SK-N-SH (cell line): ENCODE measurements around the gene CHRM5. TPM values are rescaled to one million over a fixed set of nuclear protein-coding genes. Genes with fewer than 3 reads are reported as not detected.

Experiments used
- CTCF ChIA-PET: fragments of 300-600, 350-600 bp; formaldehyde crosslinking; extraction: SDS; loops from one replicate; lab custom pipeline; 2021; lab: Yijun Ruan, JAX
- POLR2A ChIA-PET: fragments of 350-600 bp; sonication (Branson Sonifier 250); formaldehyde crosslinking; extraction: SDS; loops from one replicate; lab custom pipeline; 2020; ENCODE audit warnings: antibody characterized with exemption, inconsistent platforms; lab: Yijun Ruan, JAX
- DNase-seq: peaks from one replicate; pipeline ENCODE4 v3.0.0; 2012
- H2AFZ ChIP-seq: fragments of 200-600 bp; sonication (generic); 2 replicates; pipeline ENCODE4 v1.8.1; 2016; ENCODE audit warnings: antibody characterized with exemption, mild to moderate bottlenecking, low read depth
- H3F3A ChIP-seq: fragments of 200-600 bp; sonication (generic); replicated peaks from 2 replicates; pipeline ENCODE3; 2016; ENCODE audit warnings: antibody characterized with exemption, mild to moderate bottlenecking; ENCODE audit not compliant: insufficient read depth
- H3K27ac ChIP-seq, 2 experiments: fragments of 200-500 bp in 1 of 2; fragments of 200-600 bp in 1 of 2; sonication (Bioruptor generic) in 1 of 2; sonication (generic), shearing (Covaris generic) in 1 of 2; 2 replicates each; pipeline versions ENCODE4 v1.5.1 to v1.6.1; 2014 to 2016; ENCODE audit warnings: low read depth in 2 of 2, inconsistent platforms in 1 of 2, low read length in 1 of 2, mild to moderate bottlenecking in 1 of 2, mixed read lengths in 1 of 2
- H3K27me3 ChIP-seq: fragments of 200-600 bp; sonication (generic), shearing (Covaris generic); 2 replicates; pipeline ENCODE4 v1.6.1; 2016; ENCODE audit warnings: mixed run types; ENCODE audit not compliant: insufficient read depth
- H3K36me3 ChIP-seq, 2 experiments: fragments of 200-500 bp in 1 of 2; fragments of 200-600 bp in 1 of 2; sonication (Bioruptor generic) in 1 of 2; sonication (generic) in 1 of 2; replicated peaks in 1 of 2; 2 replicates each; pipeline versions ENCODE3 to v1.5.1; 2014 to 2016; ENCODE audit warnings: low read length in 1 of 2, mild to moderate bottlenecking in 1 of 2; ENCODE audit not compliant: insufficient read depth in 2 of 2, control insufficient read depth in 1 of 2
- H3K4me1 ChIP-seq, 2 experiments: fragments of 200-500 bp in 1 of 2; fragments of 200-600 bp in 1 of 2; sonication (Bioruptor generic) in 1 of 2; sonication (generic), shearing (Covaris generic) in 1 of 2; 2 replicates each; pipeline versions ENCODE4 v1.5.1 to v1.6.1; 2014 to 2016; ENCODE audit warnings: low read depth in 1 of 2, low read length in 1 of 2, mixed run types in 1 of 2; ENCODE audit not compliant: insufficient read depth in 2 of 2, control insufficient read depth in 1 of 2
- H3K4me2 ChIP-seq: fragments of 200-600 bp; sonication (generic), shearing (Covaris generic); 2 replicates; pipeline ENCODE4 v1.6.1; 2017; ENCODE audit warnings: mixed run types
- H3K4me3 ChIP-seq, 2 experiments: fragments of 200-500 bp in 1 of 2; fragments of 200-600 bp in 1 of 2; sonication (Bioruptor generic) in 1 of 2; sonication (generic), shearing (Covaris generic) in 1 of 2; 2 replicates each; pipeline versions ENCODE4 v1.5.1 to v1.8.1; 2014 to 2016; ENCODE audit warnings: low read depth in 2 of 2, inconsistent platforms in 1 of 2, low read length in 1 of 2, mild to moderate bottlenecking in 1 of 2, mixed read lengths in 1 of 2, moderate library complexity in 1 of 2
- H3K79me2 ChIP-seq: fragments of 200-600 bp; sonication (generic); 2 replicates; pipeline ENCODE4 v1.8.1; 2017; ENCODE audit warnings: mild to moderate bottlenecking; ENCODE audit not compliant: insufficient read depth
- H3K9ac ChIP-seq: fragments of 200-600 bp; sonication (generic); 2 replicates; pipeline ENCODE4 v1.6.1; 2017; ENCODE audit warnings: mixed run types
- H3K9me2 ChIP-seq: fragments of 200-600 bp; sonication (generic); 2 replicates; pipeline ENCODE4 v1.6.1; 2017; ENCODE audit warnings: mixed run types
- H3K9me3 ChIP-seq: fragments of 200-600 bp; sonication (generic); 2 replicates; pipeline ENCODE4 v1.6.1; 2017; ENCODE audit warnings: mixed run types, mild to moderate bottlenecking, moderate library complexity
- H4K20me1 ChIP-seq: fragments of 200-600 bp; sonication (generic); 2 replicates; pipeline ENCODE4 v1.6.1; 2017; ENCODE audit warnings: mild to moderate bottlenecking, mixed run types; ENCODE audit not compliant: insufficient read depth
- EZH2phosphoT487 ChIP-seq: fragments of 200-600 bp; sonication (generic); IDR thresholded peaks from 2 replicates; pipeline ENCODE4 v1.6.1; 2017; ENCODE audit warnings: low read depth, mixed run types, mild to moderate bottlenecking, antibody characterized with exemption, moderate library complexity, borderline replicate concordance
- FOXJ3 ChIP-seq: sonication (generic); formaldehyde crosslinking; IDR thresholded peaks from 2 replicates; pipeline ENCODE4 v1.5.1; 2020; ENCODE audit warnings: mild to moderate bottlenecking, missing genetic modification reagents
- FOXM1 ChIP-seq: IDR thresholded peaks from 2 replicates; pipeline ENCODE4 v1.4.0; 2012; ENCODE audit warnings: low read depth, mild to moderate bottlenecking
- JUND ChIP-seq: IDR thresholded peaks from 2 replicates; pipeline ENCODE4 v1.4.0; 2012
- MXI1 ChIP-seq: IDR thresholded peaks from 2 replicates; pipeline ENCODE4 v1.6.1; 2012; ENCODE audit warnings: mild to moderate bottlenecking, low read depth, low read length, improper control_type of control experiment
- NRF1 ChIP-seq: IDR thresholded peaks from 2 replicates; pipeline ENCODE4 v1.6.1; 2012; ENCODE audit warnings: low read depth, mild to moderate bottlenecking, low read length
- RAD21 ChIP-seq: IDR thresholded peaks from 2 replicates; pipeline ENCODE4 v1.6.1; 2012; ENCODE audit warnings: mild to moderate bottlenecking, low read length
- RXRA ChIP-seq: IDR thresholded peaks from 2 replicates; pipeline ENCODE4 v1.4.0; 2012; ENCODE audit warnings: low read depth, mild to moderate bottlenecking, borderline replicate concordance
- TCF12 ChIP-seq: IDR thresholded peaks from 2 replicates; pipeline ENCODE4 v1.4.0; 2012
- YY1 ChIP-seq: IDR thresholded peaks from 2 replicates; pipeline ENCODE4 v1.4.0; 2012; ENCODE audit warnings: low read depth, mild to moderate bottlenecking
- WGBS: methylation state at CpG from one replicate; pipeline ENCODE4 v1.1.6; 2017; ENCODE audit warnings: low lambda C conversion rate; 5-methylcytosine and 5-hydroxymethylcytosine counted together
- polyA plus RNA-seq, 3 experiments: library from polyadenylated mRNA; depleted of rRNA; stranded (reverse); fragments of >200 nt; gene quantifications; 2 replicates each; pipeline ENCODE4 v1.2.3, GENCODE V29; 2012
- TF ChIP-seq, protein P1 (sequence below): IDR thresholded peaks from 2 replicates; pipeline ENCODE4 v1.4.0; 2012; ENCODE audit warnings: low read depth, borderline replicate concordance
- TF ChIP-seq, protein P2 (sequence below): IDR thresholded peaks from 2 replicates; pipeline ENCODE4 v1.4.0; 2012; ENCODE audit warnings: low read depth
- TF ChIP-seq, protein P3 (sequence below): IDR thresholded peaks from 2 replicates; pipeline ENCODE4 v1.6.1; 2012; ENCODE audit warnings: mild to moderate bottlenecking, low read depth, low read length, moderate library complexity

CHRM5 gene
- polyA plus RNA-seq, 1 of the 3 experiments (the other 2 are of a cell fraction) = 0.03 TPM

DNA sequence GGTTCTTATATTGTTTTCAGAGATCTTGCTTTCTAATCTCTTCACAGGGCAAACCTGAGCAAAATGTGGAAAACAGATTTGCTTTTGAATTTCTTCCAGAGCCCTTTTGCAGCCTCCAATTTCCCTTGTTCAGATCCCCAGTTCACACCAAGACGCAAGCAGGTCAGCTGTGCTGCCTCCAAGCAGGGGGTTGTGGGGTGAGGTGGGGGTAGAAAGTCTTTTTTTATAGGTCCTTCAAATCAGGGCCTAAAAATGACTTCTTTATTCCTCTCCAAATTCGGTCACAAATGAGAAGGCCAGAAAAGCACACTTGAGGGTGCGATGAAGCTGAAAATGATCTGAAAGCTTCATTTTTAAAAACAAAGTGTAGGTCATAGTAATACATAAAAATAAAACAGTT is 97.0 kb downstream of the CHRM5 start:
- Histone ChIP-seq H3K4me2 (no peak overlapping the region), H3K4me1 (no peaks in the 10 kb centered on the region), H3K9me3 (no peaks in the 10 kb centered on the region), H2AFZ (no peak overlapping the region), H3K4me3 (no peak overlapping the region)
- TF ChIP-seq NRF1 (no peak), YY1 (no peak), EZH2phosphoT487 (no peak)
- TF ChIP-seq, protein P1, sequence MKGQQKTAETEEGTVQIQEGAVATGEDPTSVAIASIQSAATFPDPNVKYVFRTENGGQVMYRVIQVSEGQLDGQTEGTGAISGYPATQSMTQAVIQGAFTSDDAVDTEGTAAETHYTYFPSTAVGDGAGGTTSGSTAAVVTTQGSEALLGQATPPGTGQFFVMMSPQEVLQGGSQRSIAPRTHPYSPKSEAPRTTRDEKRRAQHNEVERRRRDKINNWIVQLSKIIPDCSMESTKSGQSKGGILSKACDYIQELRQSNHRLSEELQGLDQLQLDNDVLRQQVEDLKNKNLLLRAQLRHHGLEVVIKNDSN = no peak
- TF ChIP-seq, all 33 proteins: peak for 0
- Histone ChIP-seq H3K27ac (no peak overlapping the region), H3K27me3 (no peaks in the 10 kb centered on the region), H4K20me1 (no peaks in the 10 kb centered on the region), H3K79me2 (no peaks in the 10 kb centered on the region), H3F3A (no peaks in the 10 kb centered on the region), H3K9ac (no peak overlapping the region), H3K36me3 (no peaks in the 10 kb centered on the region), H3K9me2 (no peaks in the 10 kb centered on the region)
- 81% methylated on average over 3 of the region's 3 CpGs for WGBS
- DNase-seq = no peak
- ChIA-PET CTCF (interaction anchor here (0.6 to 1.3 kb wide), 2 partner anchors 144 to 450 kb away, joined by 3 to 4 read pairs; partner anchors contain the start of gene KATNBL1), POLR2A (no interaction called here)

DNA sequence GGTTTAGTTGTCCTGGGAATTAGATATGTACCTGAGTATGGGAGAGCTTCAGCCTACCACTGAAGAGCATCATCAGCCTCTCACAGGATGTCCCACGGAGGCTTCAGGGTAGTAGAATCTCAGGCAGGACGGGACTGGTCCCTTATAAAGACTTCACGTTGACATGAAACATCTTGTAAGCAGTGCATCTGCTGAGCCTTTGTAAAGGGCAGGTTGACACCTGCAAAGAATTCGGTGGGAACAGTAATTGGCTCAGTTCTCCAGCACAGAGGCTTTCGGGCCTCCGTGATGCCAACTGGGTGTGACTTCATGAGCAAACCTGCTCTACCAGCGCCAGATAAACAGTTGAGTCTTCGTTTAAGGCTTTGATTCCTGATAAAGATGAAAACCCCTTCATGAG is 97.6 kb downstream of the CHRM5 start:
- H3F3A ChIP-seq = no peaks in the 10 kb centered on the region
- CTCF ChIA-PET = interaction anchor here (0.6 to 1.3 kb wide), 3 partner anchors 144 to 518 kb away, joined by 3 to 4 read pairs (median 3); partner anchors contain the start of genes GOLGA8B and KATNBL1
- no peak overlapping the region for H3K27ac ChIP-seq
- H3K9ac ChIP-seq = no peak overlapping the region
- H3K27me3 ChIP-seq = no peaks in the 10 kb centered on the region
- 83% methylated on average over 8 of the region's 8 CpGs for WGBS
- no peaks in the 10 kb centered on the region for H3K9me3 ChIP-seq
- no peak overlapping the region for H3K4me2 ChIP-seq
- no peaks in the 10 kb centered on the region for H3K36me3 ChIP-seq
- no peak overlapping the region for H2AFZ ChIP-seq
- DNase-seq = no peak
- no peaks in the 10 kb centered on the region for H4K20me1 ChIP-seq
- H3K9me2 ChIP-seq = no peaks in the 10 kb centered on the region
- no peaks in the 10 kb centered on the region for H3K79me2 ChIP-seq
- H3K4me3 ChIP-seq = no peak overlapping the region
- POLR2A ChIA-PET = no interaction called here
- no peak for TF ChIP-seq MXI1
- TF ChIP-seq, protein P2, sequence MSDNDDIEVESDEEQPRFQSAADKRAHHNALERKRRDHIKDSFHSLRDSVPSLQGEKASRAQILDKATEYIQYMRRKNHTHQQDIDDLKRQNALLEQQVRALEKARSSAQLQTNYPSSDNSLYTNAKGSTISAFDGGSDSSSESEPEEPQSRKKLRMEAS = no peak
- TF ChIP-seq FOXJ3 = no peak
- TF ChIP-seq, protein P3, sequence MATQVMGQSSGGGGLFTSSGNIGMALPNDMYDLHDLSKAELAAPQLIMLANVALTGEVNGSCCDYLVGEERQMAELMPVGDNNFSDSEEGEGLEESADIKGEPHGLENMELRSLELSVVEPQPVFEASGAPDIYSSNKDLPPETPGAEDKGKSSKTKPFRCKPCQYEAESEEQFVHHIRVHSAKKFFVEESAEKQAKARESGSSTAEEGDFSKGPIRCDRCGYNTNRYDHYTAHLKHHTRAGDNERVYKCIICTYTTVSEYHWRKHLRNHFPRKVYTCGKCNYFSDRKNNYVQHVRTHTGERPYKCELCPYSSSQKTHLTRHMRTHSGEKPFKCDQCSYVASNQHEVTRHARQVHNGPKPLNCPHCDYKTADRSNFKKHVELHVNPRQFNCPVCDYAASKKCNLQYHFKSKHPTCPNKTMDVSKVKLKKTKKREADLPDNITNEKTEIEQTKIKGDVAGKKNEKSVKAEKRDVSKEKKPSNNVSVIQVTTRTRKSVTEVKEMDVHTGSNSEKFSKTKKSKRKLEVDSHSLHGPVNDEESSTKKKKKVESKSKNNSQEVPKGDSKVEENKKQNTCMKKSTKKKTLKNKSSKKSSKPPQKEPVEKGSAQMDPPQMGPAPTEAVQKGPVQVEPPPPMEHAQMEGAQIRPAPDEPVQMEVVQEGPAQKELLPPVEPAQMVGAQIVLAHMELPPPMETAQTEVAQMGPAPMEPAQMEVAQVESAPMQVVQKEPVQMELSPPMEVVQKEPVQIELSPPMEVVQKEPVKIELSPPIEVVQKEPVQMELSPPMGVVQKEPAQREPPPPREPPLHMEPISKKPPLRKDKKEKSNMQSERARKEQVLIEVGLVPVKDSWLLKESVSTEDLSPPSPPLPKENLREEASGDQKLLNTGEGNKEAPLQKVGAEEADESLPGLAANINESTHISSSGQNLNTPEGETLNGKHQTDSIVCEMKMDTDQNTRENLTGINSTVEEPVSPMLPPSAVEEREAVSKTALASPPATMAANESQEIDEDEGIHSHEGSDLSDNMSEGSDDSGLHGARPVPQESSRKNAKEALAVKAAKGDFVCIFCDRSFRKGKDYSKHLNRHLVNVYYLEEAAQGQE = no peak
- TF ChIP-seq TCF12 = no peak
- TF ChIP-seq YY1 = no peak
- no peak for TF ChIP-seq EZH2phosphoT487
- TF ChIP-seq RXRA = no peak
- TF ChIP-seq RAD21 = no peak
- TF ChIP-seq FOXM1 = no peak
- no peak for TF ChIP-seq JUND
- TF ChIP-seq, all 33 proteins: peak for 0
- no peaks in the 10 kb centered on the region for H3K4me1 ChIP-seq
